Medulla oblongata (tissue), 1 donor: ENCODE measurements around the gene PIGU.
"Not testable (repeated sequence)": the region's sequence is repeated elsewhere in the genome, so short reads cannot be mapped to it uniquely, and the experiment has no call there.

Source experiments
- DNase-seq: peaks from one replicate; pipeline ENCODE4 v3.0.0-alpha.2; 2015; ENCODE audit errors: extremely low spot score

Gene PIGU

DNA sequence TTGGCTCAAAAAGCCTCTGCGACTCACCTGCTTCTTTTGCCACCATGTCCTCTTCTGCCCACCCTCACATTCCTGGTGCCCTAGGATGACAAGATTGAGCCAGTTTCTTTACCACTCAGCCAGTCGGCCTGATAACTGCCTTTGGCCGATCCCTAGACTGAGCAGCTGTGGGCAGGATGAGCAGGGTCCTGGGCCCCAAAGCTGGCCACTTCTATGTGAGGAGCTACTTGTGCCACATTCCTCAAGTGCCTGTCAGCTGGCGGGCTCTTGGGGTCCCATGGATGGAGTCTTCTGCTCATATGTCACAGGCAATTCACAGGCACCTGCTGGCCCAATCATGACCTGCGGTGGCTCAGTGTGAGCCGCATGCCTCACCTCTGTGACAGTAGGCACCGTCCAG is 144.1 kb downstream of the PIGU start:
- DNase-seq = no peak

DNA sequence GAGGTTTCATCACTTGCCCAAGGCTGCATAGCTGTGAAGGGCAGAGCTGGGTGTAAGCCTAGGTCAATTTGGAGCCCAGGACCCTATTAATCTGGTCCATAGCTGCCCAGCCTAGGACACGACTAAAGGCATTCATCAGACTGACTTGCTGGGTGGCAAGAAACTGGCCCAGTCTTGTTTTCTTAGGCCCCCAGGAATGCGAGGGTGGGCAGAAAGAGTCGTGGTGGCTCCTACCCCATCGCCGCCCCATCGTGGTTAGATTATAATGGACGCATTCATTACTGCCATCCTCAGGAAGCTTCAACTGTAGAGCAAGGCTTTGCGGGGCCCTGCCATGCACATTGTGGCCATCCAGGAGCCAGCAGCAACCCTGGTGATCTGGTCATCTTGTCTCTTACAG is 144.6 kb downstream of the PIGU start:
- DNase-seq = no peak

DNA sequence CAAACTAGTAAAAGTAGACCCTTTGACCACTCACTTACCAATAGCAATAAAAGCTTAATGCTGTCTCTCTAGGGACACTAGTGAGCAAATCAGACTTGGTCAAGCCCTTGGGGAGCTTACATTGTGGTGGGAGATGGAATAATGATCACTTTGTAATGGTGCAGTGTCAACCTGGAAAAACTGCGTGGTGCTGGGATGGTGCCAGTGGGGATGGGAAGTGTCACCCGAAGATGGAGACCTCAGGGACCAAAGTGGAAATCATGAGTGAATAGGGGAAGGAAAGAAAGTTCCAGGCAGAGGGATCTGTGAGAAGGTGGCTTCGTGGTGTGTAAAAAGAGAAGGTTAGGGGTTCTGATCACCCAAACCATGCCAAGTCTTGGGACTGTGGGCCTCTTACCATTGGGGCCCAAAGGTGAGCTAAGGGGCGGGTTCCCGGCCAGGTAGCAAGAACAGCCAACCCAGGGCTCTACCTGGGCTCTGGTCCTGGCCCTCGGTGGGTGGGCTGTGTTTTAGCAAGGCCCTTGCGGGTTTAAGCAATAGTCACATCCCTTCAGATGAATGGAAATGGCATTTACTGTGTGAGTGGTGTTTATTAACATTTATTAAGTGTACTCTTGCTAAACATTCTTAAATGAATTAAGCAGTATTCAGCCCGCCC is 145.2 kb downstream of the PIGU start:
- DNase-seq = no peak

DNA sequence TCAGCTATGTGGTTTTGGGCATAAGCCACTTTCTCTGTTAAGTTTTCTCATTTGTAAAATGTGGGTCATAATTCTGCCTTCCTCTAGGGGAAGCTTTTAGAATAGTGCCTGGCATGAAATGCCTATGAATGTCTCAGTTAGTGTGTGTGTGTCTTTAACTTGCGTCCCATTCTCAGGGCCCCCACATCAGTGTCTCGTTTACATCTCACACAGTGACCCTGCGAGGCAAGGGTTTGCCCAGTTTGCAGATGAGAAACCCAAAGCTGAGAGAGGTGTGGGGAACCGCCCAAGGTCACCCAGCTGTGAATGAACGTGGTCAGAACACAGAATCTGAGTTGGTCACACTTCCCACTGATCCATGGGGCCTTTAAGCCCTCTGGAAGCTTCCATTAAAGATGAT is 146.6 kb downstream of the PIGU start:
- no peak for DNase-seq

DNA sequence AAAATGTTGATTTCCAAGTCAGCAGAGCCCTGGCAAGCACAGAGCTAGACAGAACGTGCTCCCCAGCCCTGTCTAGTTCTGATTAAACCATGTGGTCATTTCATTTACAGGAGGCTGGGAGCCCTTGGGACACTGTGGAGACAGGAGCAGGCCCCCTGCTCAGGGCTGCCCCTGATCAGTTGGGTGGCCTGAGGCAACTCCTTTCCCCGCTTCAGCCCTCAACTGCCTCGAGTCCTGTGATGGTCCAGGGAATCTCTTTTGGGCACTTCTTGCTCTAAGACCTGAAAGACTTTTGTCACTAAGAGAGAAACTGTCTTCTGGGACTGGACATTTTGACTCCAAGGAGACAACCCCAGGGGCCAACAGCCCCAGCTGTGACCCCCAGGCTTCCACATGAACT is 147.2 kb downstream of the PIGU start:
- no peak for DNase-seq

DNA sequence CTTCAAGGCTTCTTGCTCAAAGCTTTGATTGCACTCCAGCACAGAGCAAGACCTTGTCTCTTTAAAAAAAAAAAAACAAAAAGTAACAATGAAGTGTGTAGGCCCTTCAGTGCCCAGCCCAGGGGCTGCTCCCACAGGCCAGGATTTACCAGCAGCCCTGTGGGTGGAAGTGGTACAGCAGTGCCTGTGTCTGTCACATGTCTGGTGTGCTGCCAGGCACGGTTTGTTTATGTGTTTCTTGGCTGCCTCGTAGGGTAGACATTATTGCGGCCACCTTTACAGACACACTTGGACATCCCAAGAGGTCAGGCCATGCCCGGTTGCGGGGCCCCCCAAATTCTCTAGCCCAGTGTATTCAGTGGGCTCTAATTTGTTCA is 148.0 kb downstream of the PIGU start:
- DNase-seq = peak; percentile 68

DNA sequence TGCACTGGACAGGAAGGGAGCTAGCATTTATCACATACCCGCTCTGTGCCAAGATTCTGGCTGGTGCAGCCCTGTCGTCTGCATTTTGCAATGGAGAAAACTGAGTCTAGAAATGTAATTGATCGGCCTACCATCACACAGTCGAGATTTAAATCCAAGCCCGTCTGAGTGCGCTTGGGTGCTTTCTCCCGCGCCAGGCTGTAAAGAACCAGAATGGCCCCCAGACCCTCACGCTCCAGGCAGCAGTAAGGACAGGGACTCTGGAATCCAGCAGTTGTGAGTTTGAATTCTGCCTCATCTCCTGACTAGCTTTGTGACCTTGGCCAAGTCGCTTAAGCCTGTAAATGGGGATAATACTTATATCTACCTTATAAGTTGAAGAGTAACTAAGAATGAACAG is 149.9 kb downstream of the PIGU start:
- no peak for DNase-seq

DNA sequence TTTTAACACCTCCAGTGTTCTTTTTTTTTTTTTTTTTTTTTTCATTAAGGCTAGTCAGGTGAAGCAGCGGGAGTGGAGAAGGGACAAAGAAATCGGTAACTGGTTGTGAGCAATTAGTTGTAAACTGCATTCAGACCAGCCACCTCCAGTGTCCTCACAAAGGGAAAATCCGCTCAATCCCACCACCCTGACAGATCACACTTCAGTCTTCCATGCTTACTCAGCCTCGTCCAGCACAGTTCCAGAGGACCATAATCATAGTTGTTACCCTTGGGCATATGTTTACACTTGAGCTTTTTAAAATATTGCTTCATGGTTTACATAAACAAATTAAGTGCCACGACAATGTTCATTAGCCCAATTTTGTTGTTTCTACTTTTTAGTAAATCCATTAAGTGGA is 150.4 kb downstream of the PIGU start:
- DNase-seq = no peak

DNA sequence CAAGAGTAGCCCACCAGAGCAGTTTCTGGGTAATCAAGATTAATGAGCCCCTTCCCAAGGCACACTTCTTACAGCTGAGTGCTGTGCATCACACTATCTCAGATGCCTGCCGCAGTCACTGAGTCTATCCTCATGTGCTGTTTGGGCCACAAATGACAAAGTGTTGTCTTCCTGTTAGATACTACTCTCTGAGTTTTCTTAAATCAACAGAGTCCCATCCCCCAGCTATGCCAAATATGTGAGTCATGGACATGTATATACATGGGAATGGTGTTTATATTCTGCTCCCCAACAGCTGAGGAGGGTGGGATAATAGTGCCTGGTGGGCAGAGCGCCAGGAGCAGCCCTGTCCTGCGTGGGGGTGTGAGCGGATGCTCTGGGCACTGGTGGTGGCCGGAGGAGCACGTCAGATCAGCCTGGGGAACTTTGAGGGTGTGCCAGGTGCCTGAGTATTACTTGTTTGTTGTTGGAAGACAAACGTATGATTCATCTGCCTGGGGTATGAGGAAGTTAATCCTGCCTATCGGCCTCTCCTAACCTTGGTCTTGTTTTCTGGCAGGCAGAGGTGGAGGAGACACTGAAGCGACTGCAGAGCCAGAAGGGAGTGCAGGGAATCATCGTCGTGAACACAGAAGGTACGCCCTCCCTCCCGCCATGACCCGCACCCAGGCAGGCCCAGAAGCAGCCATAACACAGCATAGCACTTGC is 151.0 kb downstream of the PIGU start:
- DNase-seq = peak; percentile 63

DNA sequence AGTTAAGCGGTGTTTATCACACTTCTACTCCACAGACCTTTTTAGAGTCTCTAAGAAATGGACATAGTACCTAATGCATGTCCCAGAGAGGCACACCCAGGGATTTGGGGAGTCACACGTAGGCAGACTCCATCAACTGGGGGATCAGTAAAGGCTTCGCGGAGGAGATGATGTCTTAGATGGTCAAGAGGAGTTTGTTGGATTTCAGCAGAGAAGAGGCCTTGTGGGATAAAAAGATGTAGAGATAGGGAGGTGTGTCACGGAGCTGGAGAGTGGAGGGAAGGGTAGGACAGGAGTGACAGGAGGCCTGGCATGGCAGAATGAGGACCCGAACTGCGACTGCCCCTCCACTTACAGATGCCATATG is 151.6 kb downstream of the PIGU start:
- no peak for DNase-seq

DNA sequence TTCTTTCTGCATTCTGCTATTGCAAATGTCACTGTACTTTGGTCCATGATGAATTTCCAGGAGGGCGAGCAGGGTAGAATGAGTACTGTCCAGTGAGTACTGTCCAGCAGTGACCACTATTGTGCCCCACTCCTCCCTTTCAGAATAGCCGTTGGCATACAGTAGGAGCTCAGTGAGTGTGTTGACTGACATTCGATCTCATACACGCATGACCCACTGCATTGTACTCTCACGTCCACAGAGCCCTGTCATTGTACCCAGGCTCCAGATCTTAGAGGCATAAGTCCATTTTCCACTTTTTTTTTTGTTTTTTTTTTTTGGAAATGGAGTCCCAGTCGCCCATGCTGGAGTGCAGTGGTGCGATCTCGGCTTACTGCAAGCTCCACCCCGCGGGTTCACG is 152.5 kb downstream of the PIGU start:
- no peak for DNase-seq

DNA sequence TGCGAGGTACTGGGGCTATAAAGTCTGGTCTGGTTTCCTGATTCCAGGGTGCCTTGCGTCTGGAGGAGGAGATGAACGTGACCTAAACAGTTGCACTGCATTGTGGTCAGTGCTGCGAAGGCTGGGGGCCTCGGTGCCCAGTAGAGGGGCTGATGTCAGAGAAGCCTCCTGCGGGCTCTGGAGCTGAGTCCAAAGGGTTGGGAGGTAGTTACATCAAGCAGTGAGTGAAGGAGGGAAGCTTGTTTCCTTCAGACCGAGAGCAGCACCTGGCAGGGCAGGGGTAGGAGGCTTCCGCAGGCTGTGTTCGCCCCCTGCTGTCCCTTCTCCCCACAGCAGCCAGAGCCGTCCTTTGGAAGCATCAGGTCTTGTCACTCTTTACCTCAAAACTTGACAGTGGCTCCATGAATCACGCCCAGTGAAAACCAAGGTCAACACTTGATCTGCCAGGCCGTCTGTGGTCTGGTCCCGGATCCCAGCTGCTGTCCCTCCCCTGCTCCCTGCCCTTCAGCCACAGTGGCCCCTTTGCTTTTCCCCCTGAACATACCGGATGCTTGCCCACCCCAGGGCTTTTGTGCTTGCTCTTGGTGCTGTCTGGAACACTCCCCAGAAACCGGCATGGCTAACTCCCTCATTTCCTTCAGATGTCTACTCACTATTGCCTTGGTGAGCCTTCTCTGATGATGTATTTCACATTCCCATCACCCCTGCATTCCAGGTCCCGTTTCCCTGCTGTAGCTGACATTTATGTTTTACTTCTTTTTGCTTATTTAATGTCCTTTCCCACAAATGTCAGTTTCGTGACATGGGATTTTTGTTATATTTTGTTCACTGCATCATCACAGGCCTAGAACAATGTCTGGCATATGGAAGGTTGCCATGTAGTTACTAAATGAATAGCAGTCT is 153.7 kb downstream of the PIGU start:
- DNase-seq = peak; percentile 67

DNA sequence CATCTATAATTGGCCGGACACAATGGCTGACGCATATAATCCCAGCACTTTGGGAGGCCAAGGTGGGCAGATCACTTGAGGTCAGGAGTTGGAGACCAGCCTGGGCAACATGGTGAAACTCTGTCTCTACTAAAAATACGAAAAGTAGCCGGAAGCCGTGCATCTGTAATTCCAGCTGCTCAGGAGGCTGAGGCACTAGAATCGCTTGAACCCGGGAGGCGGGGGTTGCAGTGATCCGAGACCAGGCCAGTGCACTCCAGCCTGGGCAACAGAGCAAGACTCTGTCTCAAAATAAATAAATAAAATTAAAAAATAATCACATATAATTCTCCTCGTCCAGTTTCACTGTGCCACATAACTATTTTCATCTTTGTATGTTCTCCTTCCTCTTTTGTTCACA is 157.1 kb downstream of the PIGU start:
- DNase-seq = not testable (repeated sequence)

DNA sequence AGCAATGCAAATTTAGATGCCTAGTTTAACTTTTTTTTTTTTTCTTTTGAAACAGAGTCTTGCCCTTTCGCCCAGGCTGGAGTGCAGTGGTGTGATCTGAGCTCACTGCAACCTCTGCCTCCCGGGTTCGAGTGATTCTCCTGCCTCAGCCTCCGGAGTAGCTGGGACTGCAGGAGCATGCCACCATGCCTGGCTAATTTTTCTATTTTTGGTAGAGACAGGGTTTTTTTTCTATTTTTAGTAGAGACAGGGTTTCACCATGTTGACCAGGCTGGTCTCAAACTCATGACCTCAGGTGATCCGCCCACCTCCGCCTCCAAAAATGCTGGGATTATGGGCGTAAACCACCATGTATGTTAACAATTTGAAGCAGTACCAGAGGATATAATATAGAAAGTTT is 158.0 kb downstream of the PIGU start:
- DNase-seq = not testable (repeated sequence)

DNA sequence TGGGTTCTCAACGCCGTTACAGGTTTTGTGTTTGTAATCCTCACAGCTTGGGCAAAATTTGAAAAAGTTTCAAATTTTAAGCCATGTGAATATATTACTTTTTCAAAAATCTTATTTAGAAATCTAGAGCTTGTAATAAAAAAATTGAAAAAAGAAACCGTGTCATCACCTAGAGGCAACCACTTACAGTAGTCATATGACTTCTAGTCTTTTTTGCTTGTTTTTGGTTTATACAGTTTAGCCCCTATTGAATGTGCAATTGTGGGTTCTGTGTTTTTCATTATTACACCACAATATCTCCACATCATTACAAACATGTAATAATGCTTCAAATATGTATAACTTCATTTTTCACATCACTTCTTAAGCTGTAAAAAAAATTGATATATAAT is 159.8 kb downstream of the PIGU start:
- DNase-seq = no peak

DNA sequence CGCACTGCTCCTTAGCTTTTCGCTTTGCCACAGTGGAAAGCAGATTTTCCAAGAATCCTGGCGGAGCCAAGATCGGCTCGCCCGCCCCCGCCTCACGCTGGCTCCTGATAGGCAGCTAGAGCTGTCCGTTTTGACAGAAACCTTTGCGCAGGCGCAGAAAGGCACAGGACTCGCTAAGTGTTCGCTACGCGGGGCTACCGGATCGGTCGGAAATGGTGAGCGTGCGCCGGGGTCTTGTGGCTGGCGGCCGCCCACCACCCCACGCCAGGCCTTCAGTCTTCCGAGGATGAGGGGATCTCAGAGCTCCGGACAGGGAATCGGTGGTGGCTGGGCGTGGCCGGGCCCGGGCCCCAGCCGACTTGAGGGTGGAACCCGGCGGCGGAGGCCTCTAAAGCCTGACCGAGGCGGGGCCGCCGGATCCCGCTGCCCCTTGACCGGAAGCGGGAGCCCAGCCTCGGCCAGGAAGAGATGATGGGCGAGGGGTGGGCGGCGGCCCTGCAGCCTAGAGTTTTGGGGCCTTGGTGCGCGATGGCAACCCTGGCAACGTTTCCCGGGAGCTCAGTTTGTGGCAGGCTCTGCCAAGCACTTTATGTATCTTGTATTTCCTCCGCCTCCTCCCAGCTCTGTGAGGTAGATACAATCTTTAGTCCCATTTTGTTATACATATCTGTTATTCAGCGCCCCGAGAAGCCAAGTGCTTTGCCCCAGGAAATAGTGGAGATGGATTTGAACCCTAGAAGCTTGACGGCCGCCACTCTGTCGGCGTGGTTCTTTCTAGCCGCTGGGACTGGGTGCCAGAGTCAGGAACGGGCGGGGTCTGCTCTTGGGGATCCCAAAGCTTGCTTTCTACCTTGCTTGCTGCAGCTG is 160.4 kb downstream of the PIGU start, which contains the start of gene DYNLRB1:
TSS of gene DYNLRB1 (plus strand) at position 176 of the 867 bp plus-strand sequence. CDS start at position 213, 37 bp downstream.
- peak; percentile 98 for DNase-seq

DNA sequence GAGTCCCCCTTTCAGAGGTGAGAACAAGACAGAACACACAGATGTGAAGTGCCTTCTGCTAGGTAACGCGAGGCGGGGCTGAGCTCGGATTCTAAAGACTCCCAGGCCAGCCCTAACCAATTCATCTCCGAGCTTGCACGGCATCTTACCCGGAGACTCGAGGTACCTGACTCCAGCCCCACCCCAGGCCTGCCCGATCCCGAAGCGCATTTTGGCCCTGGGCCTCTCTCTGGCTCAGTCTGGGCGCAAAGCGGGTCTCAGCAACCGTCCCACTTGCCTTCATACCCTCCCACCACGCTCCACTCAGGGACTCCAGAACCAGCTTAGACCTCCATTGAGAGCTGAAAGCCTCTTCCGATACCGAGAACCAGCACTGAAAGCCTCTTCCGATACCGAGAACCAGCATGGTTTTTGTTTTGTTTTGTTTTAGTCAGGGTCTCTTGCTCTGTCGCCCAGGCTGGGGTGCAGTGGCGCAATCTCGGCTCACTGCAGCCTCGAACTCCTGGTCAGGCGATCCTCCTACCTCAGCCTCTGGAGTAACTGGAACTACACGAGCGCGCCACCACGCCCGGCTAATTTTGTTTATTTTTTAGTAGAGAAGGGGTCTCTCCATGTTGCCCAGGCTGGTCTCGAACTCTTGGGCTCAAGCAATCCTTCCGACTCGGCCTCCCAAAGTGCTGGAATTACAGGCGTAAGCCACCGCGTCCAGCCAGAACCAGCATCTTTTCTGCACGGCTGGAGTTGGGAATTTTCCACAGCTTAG is 161.2 kb downstream of the PIGU start:
- DNase-seq = no peak

DNA sequence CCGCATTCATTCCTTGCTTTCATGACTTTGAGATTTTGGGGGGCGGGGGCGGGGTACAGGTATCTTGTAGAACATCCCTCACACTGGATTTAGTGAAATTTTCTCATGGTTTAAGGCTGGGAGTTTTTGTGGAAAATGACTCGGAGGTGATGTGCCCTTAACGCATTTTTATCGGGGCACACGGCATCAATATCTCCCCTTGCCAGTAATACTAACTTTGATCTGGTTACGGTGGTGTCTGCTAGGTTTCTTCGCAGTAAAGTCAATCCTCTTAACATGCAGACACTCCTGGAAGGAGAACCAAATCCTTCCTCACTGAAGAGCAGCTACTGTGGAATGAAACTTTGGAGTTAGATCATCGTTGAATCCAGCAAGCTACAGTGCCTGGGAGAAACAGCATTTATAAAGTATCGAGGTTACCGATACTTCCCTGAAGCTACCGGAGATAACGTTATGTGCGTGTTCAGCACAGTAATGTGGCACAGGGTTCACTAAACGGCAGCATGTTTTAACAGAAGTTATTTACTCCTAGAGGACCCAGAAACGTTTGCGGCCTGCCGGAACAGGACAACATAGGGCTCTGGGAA is 161.9 kb downstream of the PIGU start:
- DNase-seq = no peak

DNA sequence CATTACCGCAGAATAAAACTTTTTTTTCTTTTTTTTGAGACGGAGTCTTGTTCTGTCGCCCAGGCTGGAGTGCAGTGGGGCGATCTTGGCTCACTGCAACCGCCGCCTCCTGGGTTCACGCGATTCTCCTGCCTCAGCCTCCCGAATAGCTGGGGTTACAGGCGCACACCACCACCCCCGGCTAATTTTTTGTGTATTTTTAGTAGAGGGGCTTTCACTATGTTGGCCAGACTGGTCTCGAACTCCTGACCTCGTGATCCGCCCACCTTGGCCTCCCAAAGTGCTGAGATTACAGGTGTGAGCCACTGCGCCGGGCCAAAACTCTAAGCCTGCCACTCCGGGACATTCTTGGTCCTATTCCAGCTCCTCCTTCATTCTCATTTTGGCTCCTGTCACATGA is 162.9 kb downstream of the PIGU start:
- not testable (repeated sequence) for DNase-seq

DNA sequence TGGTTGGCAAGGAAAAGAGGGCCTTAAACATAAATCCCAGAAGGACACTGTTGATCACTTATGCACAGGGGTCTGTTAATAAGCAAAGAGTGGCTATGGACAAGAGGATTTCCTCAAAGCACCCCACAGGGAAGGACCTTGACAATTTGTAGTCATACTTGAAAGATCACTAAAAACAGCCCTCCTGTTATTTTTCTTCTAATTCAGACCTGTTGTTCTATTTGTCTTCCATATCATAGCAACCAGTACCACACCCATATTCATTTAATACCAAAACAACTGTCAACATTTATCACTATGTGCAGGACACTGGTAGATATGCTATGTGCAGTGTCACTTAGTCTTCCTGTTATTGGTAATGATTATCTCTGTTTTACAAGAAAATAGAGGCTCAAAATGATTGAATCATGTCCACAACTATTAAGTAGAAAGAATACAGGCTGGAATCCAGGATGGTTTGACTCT is 163.9 kb downstream of the PIGU start:
- DNase-seq = no peak
